Measurements from ENCODE around the gene ASNS. TPM values are rescaled to one million over a fixed set of nuclear protein-coding genes. Genes with fewer than 3 reads are reported as not detected.
A peak's percentile ranks its signal among the peaks of the same experiment; 100 is the strongest.
"Not testable (repeated sequence)": the region's sequence is repeated elsewhere in the genome, so short reads cannot be mapped to it uniquely, and the experiment has no call there.

ASNS gene
- total RNA-seq, 4 donors from 2014 or later = 4.9 to 38.6 (median 18.3) TPM

GRCh38 chr7:97859606-97860204, 12.5 kb downstream of the ASNS start:
- Histone ChIP-seq H3K27me3 (no peaks in the 10 kb centered on the region), H3K4me1 (peaks cover 0 to 3% (median 0%) of the 10 kb centered on the region in 4 donors), H3K9me3 (no peaks in the 10 kb centered on the region), H3K4me3 (no peak overlapping the region), H3K36me3 (no peaks in the 10 kb centered on the region), H3K27ac (no peak overlapping the region)
- TF ChIP-seq POLR2A (IDR thresholded peaks at IDR 0.05) (no peak), POLR2AphosphoS5 (IDR thresholded peaks at IDR 0.05) (no peak), EP300 (IDR thresholded peaks at IDR 0.05; ENCODE audit: low read depth) (no peak), CTCF (IDR thresholded peaks at IDR 0.05) (no peak)
- in situ Hi-C loops (cut with MboI; ENCODE audit: low pct_ligation_motif_present in 1 of 4, low pct_unique_long_range_greater_than_20kb in 1 of 4, low sequenced_read_pairs in 3 of 4) (no loop called here), intact Hi-C loops (cut with DNase I; ENCODE audit: low total_unique reads) (no loop called here)
- 78 to 80% methylated on average over 4 of the region's 4 CpGs for WGBS, 2 donors (ENCODE audit: low coverage in 1 of 2)
- no peak for DNase-seq

- intact Hi-C loops (cut with DNase I; ENCODE audit: low total_unique reads) = no loop called here
- in situ Hi-C loops (cut with MboI; ENCODE audit: low pct_ligation_motif_present in 1 of 4, low pct_unique_long_range_greater_than_20kb in 1 of 4, low sequenced_read_pairs in 3 of 4) = no loop called here
- Histone ChIP-seq H3K27me3 (no peaks in the 10 kb centered on the region), H3K27ac (no peak overlapping the region), H3K36me3 (no peaks in the 10 kb centered on the region), H3K4me1 (peaks cover 0 to 3% (median 0%) of the 10 kb centered on the region in 4 donors), H3K4me3 (no peak overlapping the region), H3K9me3 (no peaks in the 10 kb centered on the region)
- WGBS, 2 donors (ENCODE audit: low coverage in 1 of 2) = 78 to 91% methylated on average over 1 to 2 of the region's 2 CpGs
- TF ChIP-seq POLR2A (IDR thresholded peaks at IDR 0.05) (no peak), POLR2AphosphoS5 (IDR thresholded peaks at IDR 0.05) (no peak), CTCF (IDR thresholded peaks at IDR 0.05) (no peak), EP300 (IDR thresholded peaks at IDR 0.05; ENCODE audit: low read depth) (no peak)
- DNase-seq = no peak
Measured at GRCh38 chr7:97858221-97858620, 14.0 kb downstream of the ASNS start.

DNA sequence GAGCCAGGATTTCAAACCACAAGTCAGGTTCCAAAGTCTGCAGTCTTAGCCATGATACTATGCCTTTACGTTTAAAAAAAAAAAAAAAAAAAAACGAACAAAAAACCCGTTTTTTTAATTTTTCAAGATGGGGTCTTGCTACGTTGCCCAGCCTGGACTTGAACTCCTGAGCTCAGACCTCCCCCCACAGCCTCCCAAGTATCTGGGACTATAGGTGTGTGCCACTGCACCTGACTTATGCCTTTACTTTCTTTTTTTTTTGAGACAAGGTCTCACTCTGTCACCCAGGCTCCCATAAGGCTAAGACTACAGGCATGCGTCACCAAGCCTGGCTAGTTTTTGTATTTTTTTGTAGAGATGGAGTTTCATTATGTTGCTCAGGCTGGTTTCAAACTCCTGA, 14.7 kb downstream of the ASNS start:
- WGBS, 2 donors (ENCODE audit: low coverage in 1 of 2) = 77 to 78% methylated on average over 5 of the region's 5 CpGs
- Histone ChIP-seq H3K36me3 (peaks cover 0 to 6% (median 0%) of the 10 kb centered on the region in 4 donors), H3K4me3 (no peak overlapping the region), H3K27ac (no peak overlapping the region), H3K4me1 (peaks cover 0 to 3% (median 0%) of the 10 kb centered on the region in 4 donors), H3K27me3 (no peaks in the 10 kb centered on the region), H3K9me3 (no peaks in the 10 kb centered on the region)
- in situ Hi-C loops (cut with MboI; ENCODE audit: low pct_ligation_motif_present in 1 of 4, low pct_unique_long_range_greater_than_20kb in 1 of 4, low sequenced_read_pairs in 3 of 4) (no loop called here), intact Hi-C loops (cut with DNase I; ENCODE audit: low total_unique reads) (no loop called here)
- no peak for DNase-seq
- TF ChIP-seq POLR2A (IDR thresholded peaks at IDR 0.05) = no peak
- TF ChIP-seq POLR2AphosphoS5 (IDR thresholded peaks at IDR 0.05) = no peak
- TF ChIP-seq EP300 (IDR thresholded peaks at IDR 0.05; ENCODE audit: low read depth) = no peak
- no peak for TF ChIP-seq CTCF (IDR thresholded peaks at IDR 0.05)

DNA sequence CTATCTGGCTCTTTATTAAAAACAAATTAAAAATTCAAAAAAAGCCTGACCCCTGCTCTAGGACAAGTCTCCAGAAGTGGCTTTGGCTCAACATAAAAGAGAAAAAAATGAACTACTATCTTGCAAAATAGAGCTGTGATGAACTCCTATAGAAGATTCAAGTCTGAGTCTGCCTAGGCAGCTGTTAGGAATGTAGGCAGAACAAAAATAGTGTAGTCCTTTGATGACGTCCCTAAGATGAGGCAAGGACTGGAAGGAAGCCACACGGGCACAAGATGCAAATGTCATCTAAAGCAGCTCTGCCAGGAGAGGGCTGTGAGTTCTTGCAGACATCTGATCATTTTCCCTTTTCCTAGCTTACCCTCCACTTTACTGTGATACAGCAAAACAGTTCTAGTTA, 20.5 kb downstream of the ASNS start:
- Histone ChIP-seq H3K27me3 (no peaks in the 10 kb centered on the region), H3K9me3 (no peaks in the 10 kb centered on the region), H3K4me3 (no peak overlapping the region), H3K4me1 (no peaks in the 10 kb centered on the region), H3K36me3 (peaks cover 0 to 13% (median 0%) of the 10 kb centered on the region in 4 donors), H3K27ac (peak overlapping the region in 3 of 4 donors; percentile 47 to 58 (median 48))
- TF ChIP-seq CTCF (IDR thresholded peaks at IDR 0.05) (no peak), EP300 (IDR thresholded peaks at IDR 0.05; ENCODE audit: low read depth) (no peak), POLR2AphosphoS5 (IDR thresholded peaks at IDR 0.05) (no peak), POLR2A (IDR thresholded peaks at IDR 0.05) (no peak)
- DNase-seq = no peak
- in situ Hi-C loops (cut with MboI; ENCODE audit: low pct_ligation_motif_present in 1 of 4, low pct_unique_long_range_greater_than_20kb in 1 of 4, low sequenced_read_pairs in 3 of 4) (no loop called here), intact Hi-C loops (cut with DNase I; ENCODE audit: low total_unique reads) (no loop called here)
- WGBS, 2 donors (ENCODE audit: low coverage in 1 of 2) = 73% methylated on average over 2 of the region's 2 CpGs

GRCh38 chr7:97850262-97851031, 21.8 kb downstream of the ASNS start:
- H3K27ac ChIP-seq; DNase-seq; H3K27me3 ChIP-seq; H3K9me3 ChIP-seq; H3K4me3 ChIP-seq; intact Hi-C loops (cut with DNase I; ENCODE audit: low total_unique reads); in situ Hi-C loops (cut with MboI; ENCODE audit: low pct_ligation_motif_present in 1 of 4, low pct_unique_long_range_greater_than_20kb in 1 of 4, low sequenced_read_pairs in 3 of 4); H3K4me1 ChIP-seq: not testable (repeated sequence)
- WGBS, 2 donors (ENCODE audit: low coverage in 1 of 2) = 82% methylated on average over 2 of the region's 4 CpGs; no CpG with 5 or more reads in 1 of the 2 donors
- H3K36me3 ChIP-seq = peaks cover 0 to 13% (median 0%) of the 10 kb centered on the region in 4 donors

All from transverse colon (tissue), 4 donors.